ENCODE data around the gene IRF6. TPM values are rescaled to one million over a fixed set of nuclear protein-coding genes. Genes with fewer than 3 reads are reported as not detected.

The IRF6 gene
- total RNA-seq, 5 donors from 2014 or later (not counting 1 experiment from before 2014, with no cell fraction given), result 0.16 to 2.6 (median 1.0) TPM

GRCh38 chr1:209849388-209849787 is 43.4 kb upstream of the IRF6 start:
- Mint-ChIP-seq H3K4me1 (peaks cover under 1 to 11% (median 8%) of the 10 kb centered on the region in 3 donors), H3K27me3 (no peaks in the 10 kb centered on the region), H3K27ac (no peak overlapping the region), H3K4me3 (no peak overlapping the region), H3K36me3 (peaks cover 58% of the 10 kb centered on the region), H3K9me3 (no peaks in the 10 kb centered on the region)
- ATAC-seq (replicated peaks in 1 of 4), result no peak
- Histone ChIP-seq H3K4me1 (ENCODE audit: control insufficient read depth in 1 of 2, extremely low read depth in 1 of 2, insufficient read depth in 2 of 2, low read length in 2 of 2) (no peaks in the 10 kb centered on the region), H3K4me3 (ENCODE audit: control insufficient read depth in 1 of 2, extremely low read depth in 1 of 2, low read length in 1 of 2) (no peak overlapping the region), H3K9me3 (no peaks in the 10 kb centered on the region), H3K36me3 (ENCODE audit: control insufficient read depth in 2 of 2, extremely low read depth in 1 of 2, insufficient read depth in 1 of 2, low read length in 1 of 2) (peaks cover 0 to 85% of the 10 kb centered on the region in 2 donors), H3K27ac (ENCODE audit: low read length) (no peak overlapping the region), H3K27me3 (replicated peaks in 1 of 2; ENCODE audit: control insufficient read depth in 2 of 2, extremely low read depth in 1 of 2, insufficient read depth in 2 of 2, low read length in 1 of 2) (no peaks in the 10 kb centered on the region)
- ChIA-PET CTCF (interaction anchor here (0.6 to 1.1 kb wide), 3 partner anchors 11 to 207 kb away, joined by 3 to 4 read pairs (median 3); no protein-coding TSS in a partner anchor), POLR2A (no interaction called here)
- no peak for DNase-seq
- no CpG with 5 or more reads among the region's 5 CpGs for WGBS (ENCODE audit: insufficient coverage)

- Histone ChIP-seq H3K4me1 (ENCODE audit: control insufficient read depth in 1 of 2, extremely low read depth in 1 of 2, insufficient read depth in 2 of 2, low read length in 2 of 2) (no peaks in the 10 kb centered on the region), H3K4me3 (ENCODE audit: control insufficient read depth in 1 of 2, extremely low read depth in 1 of 2, low read length in 1 of 2) (no peak overlapping the region), H3K36me3 (ENCODE audit: control insufficient read depth in 2 of 2, extremely low read depth in 1 of 2, insufficient read depth in 1 of 2, low read length in 1 of 2) (peaks cover 13 to 86% of the 10 kb centered on the region in 2 donors), H3K9me3 (no peaks in the 10 kb centered on the region), H3K27ac (ENCODE audit: low read length) (no peak overlapping the region), H3K27me3 (replicated peaks in 1 of 2; ENCODE audit: control insufficient read depth in 2 of 2, extremely low read depth in 1 of 2, insufficient read depth in 2 of 2, low read length in 1 of 2) (no peaks in the 10 kb centered on the region)
- DNase-seq, result no peak
- ChIA-PET POLR2A (no interaction called here), CTCF (interaction anchor here in 1 of 2 donors (0.7 kb wide), 1 partner anchor 273 kb away, joined by 5 read pairs; no protein-coding TSS in a partner anchor)
- no peaks in the 10 kb centered on the region for H3K27me3 Mint-ChIP-seq
- WGBS (ENCODE audit: insufficient coverage), result no CpG with 5 or more reads among the region's 1 CpG
- ATAC-seq (replicated peaks in 1 of 4), result no peak
- peaks cover 67% of the 10 kb centered on the region for H3K36me3 Mint-ChIP-seq
- no peaks in the 10 kb centered on the region for H3K9me3 Mint-ChIP-seq
- H3K4me3 Mint-ChIP-seq, result no peak overlapping the region
- H3K4me1 Mint-ChIP-seq, result peaks cover under 1 to 13% (median 8%) of the 10 kb centered on the region in 3 donors
- H3K27ac Mint-ChIP-seq, result no peak overlapping the region
These were observed 39.4 kb upstream of the IRF6 start for GRCh38 chr1:209845408-209845725.

- no peak overlapping the region for H3K4me3 ChIP-seq (ENCODE audit: control insufficient read depth in 1 of 2, extremely low read depth in 1 of 2, low read length in 1 of 2)
- WGBS (ENCODE audit: insufficient coverage), result 92% methylated on average over 4 of the region's 6 CpGs
- peaks cover 6 to 18% (median 10%) of the 10 kb centered on the region in 3 donors for H3K4me1 Mint-ChIP-seq
- H3K27me3 ChIP-seq (replicated peaks in 1 of 2; ENCODE audit: control insufficient read depth in 2 of 2, extremely low read depth in 1 of 2, insufficient read depth in 2 of 2, low read length in 1 of 2), result no peaks in the 10 kb centered on the region
- DNase-seq (no peak), ATAC-seq (replicated peaks in 1 of 4) (no peak)
- H3K27ac ChIP-seq (ENCODE audit: low read length), result no peak overlapping the region
- no peaks in the 10 kb centered on the region for H3K4me1 ChIP-seq (ENCODE audit: control insufficient read depth in 1 of 2, extremely low read depth in 1 of 2, insufficient read depth in 2 of 2, low read length in 2 of 2)
- no peak overlapping the region for H3K4me3 Mint-ChIP-seq
- peaks cover 13 to 86% of the 10 kb centered on the region in 2 donors for H3K36me3 ChIP-seq (ENCODE audit: control insufficient read depth in 2 of 2, extremely low read depth in 1 of 2, insufficient read depth in 1 of 2, low read length in 1 of 2)
- peaks cover 68% of the 10 kb centered on the region for H3K36me3 Mint-ChIP-seq
- CTCF ChIA-PET, result interaction anchor here in 1 of 2 donors (0.7 kb wide), 1 partner anchor 273 kb away, joined by 5 read pairs; no protein-coding TSS in a partner anchor
- H3K27ac Mint-ChIP-seq, result no peak overlapping the region
- POLR2A ChIA-PET, result interaction anchor here in 1 of 2 donors (0.6 kb wide), 1 partner anchor 15 kb away, joined by 5 read pairs; no protein-coding TSS in a partner anchor
- H3K27me3 Mint-ChIP-seq, result no peaks in the 10 kb centered on the region
- H3K9me3 ChIP-seq, result no peaks in the 10 kb centered on the region
- H3K9me3 Mint-ChIP-seq, result no peaks in the 10 kb centered on the region
These were observed 38.9 kb upstream of the IRF6 start for GRCh38 chr1:209844695-209845407.

GRCh38 chr1:209840611-209841010 is 34.7 kb upstream of the IRF6 start:
- Mint-ChIP-seq H3K27ac (peak overlapping the region in 1 of 2 donors; percentile 19), H3K4me3 (no peak overlapping the region), H3K4me1 (peaks cover 8 to 28% (median 9%) of the 10 kb centered on the region in 3 donors), H3K9me3 (no peaks in the 10 kb centered on the region), H3K27me3 (no peaks in the 10 kb centered on the region), H3K36me3 (peaks cover 89% of the 10 kb centered on the region)
- 100% methylated on average over 1 of the region's 5 CpGs for WGBS (ENCODE audit: insufficient coverage)
- Histone ChIP-seq H3K27ac (ENCODE audit: low read length) (no peak overlapping the region), H3K36me3 (ENCODE audit: control insufficient read depth in 2 of 2, extremely low read depth in 1 of 2, insufficient read depth in 1 of 2, low read length in 1 of 2) (peaks cover 25 to 94% of the 10 kb centered on the region in 2 donors), H3K27me3 (replicated peaks in 1 of 2; ENCODE audit: control insufficient read depth in 2 of 2, extremely low read depth in 1 of 2, insufficient read depth in 2 of 2, low read length in 1 of 2) (no peaks in the 10 kb centered on the region), H3K4me3 (ENCODE audit: control insufficient read depth in 1 of 2, extremely low read depth in 1 of 2, low read length in 1 of 2) (no peak overlapping the region), H3K9me3 (no peaks in the 10 kb centered on the region), H3K4me1 (ENCODE audit: control insufficient read depth in 1 of 2, extremely low read depth in 1 of 2, insufficient read depth in 2 of 2, low read length in 2 of 2) (no peaks in the 10 kb centered on the region)
- ChIA-PET CTCF (interaction anchor here (0.7 to 1.5 kb wide), 3 partner anchors 10 to 149 kb away, joined by 3 to 5 read pairs (median 3); no protein-coding TSS in a partner anchor), POLR2A (interaction anchor here in 1 of 2 donors (0.5 kb wide), 1 partner anchor 1626 kb away, joined by 3 read pairs; no protein-coding TSS in a partner anchor)
- ATAC-seq (replicated peaks in 1 of 4) (no peak), DNase-seq (no peak)

- CTCF ChIA-PET, result interaction anchor here (0.6 to 1.5 kb wide), 6 partner anchors 10 to 473 kb away, joined by 3 to 5 read pairs (median 3); no protein-coding TSS in a partner anchor
These were observed 34.1 kb upstream of the IRF6 start for GRCh38 chr1:209839875-209840546.

GRCh38 chr1:209838537-209838936 is 32.6 kb upstream of the IRF6 start:
- Mint-ChIP-seq H3K9me3 (no peaks in the 10 kb centered on the region), H3K4me1 (peaks cover 15 to 32% (median 22%) of the 10 kb centered on the region in 3 donors), H3K27ac (no peak overlapping the region), H3K36me3 (peaks cover 93% of the 10 kb centered on the region), H3K27me3 (no peaks in the 10 kb centered on the region), H3K4me3 (no peak overlapping the region)
- H3K36me3 ChIP-seq (ENCODE audit: control insufficient read depth in 2 of 2, extremely low read depth in 1 of 2, insufficient read depth in 1 of 2, low read length in 1 of 2), result peaks cover 21 to 98% of the 10 kb centered on the region in 2 donors
- ChIA-PET CTCF (interaction anchor here in 1 of 2 donors (1.3 kb wide), 1 partner anchor 30 kb away, joined by 3 read pairs; no protein-coding TSS in a partner anchor), POLR2A (no interaction called here)
- no peaks in the 10 kb centered on the region for H3K9me3 ChIP-seq
- no peaks in the 10 kb centered on the region for H3K4me1 ChIP-seq (ENCODE audit: control insufficient read depth in 1 of 2, extremely low read depth in 1 of 2, insufficient read depth in 2 of 2, low read length in 2 of 2)
- no peaks in the 10 kb centered on the region for H3K27me3 ChIP-seq (replicated peaks in 1 of 2; ENCODE audit: control insufficient read depth in 2 of 2, extremely low read depth in 1 of 2, insufficient read depth in 2 of 2, low read length in 1 of 2)
- no peak for ATAC-seq (replicated peaks in 1 of 4)
- DNase-seq, result no peak
- H3K27ac ChIP-seq (ENCODE audit: low read length), result no peak overlapping the region
- WGBS (ENCODE audit: insufficient coverage), result 97% methylated on average over 5 of the region's 6 CpGs
- H3K4me3 ChIP-seq (ENCODE audit: control insufficient read depth in 1 of 2, extremely low read depth in 1 of 2, low read length in 1 of 2), result no peak overlapping the region

More at GRCh38 chr1:209839875-209840546, 34.1 kb upstream of the IRF6 start:
- 37% methylated on average over 4 of the region's 5 CpGs for WGBS (ENCODE audit: insufficient coverage)
- Mint-ChIP-seq H3K9me3 (no peaks in the 10 kb centered on the region), H3K27ac (peak overlapping the region; percentile 11 to 37), H3K4me3 (no peak overlapping the region), H3K36me3 (peaks cover 89% of the 10 kb centered on the region), H3K27me3 (no peaks in the 10 kb centered on the region), H3K4me1 (peaks cover 10 to 25% (median 10%) of the 10 kb centered on the region in 3 donors)
- Histone ChIP-seq H3K27me3 (replicated peaks in 1 of 2; ENCODE audit: control insufficient read depth in 2 of 2, extremely low read depth in 1 of 2, insufficient read depth in 2 of 2, low read length in 1 of 2) (no peaks in the 10 kb centered on the region), H3K4me1 (ENCODE audit: control insufficient read depth in 1 of 2, extremely low read depth in 1 of 2, insufficient read depth in 2 of 2, low read length in 2 of 2) (no peaks in the 10 kb centered on the region), H3K36me3 (ENCODE audit: control insufficient read depth in 2 of 2, extremely low read depth in 1 of 2, insufficient read depth in 1 of 2, low read length in 1 of 2) (peaks cover 25 to 94% of the 10 kb centered on the region in 2 donors), H3K9me3 (no peaks in the 10 kb centered on the region), H3K27ac (ENCODE audit: low read length) (no peak overlapping the region), H3K4me3 (ENCODE audit: control insufficient read depth in 1 of 2, extremely low read depth in 1 of 2, low read length in 1 of 2) (no peak overlapping the region)
- POLR2A ChIA-PET, result interaction anchor here in 1 of 2 donors (0.5 kb wide), 1 partner anchor 1627 kb away, joined by 3 read pairs; no protein-coding TSS in a partner anchor
- no peak for DNase-seq
- peak in 1 of 4 experiments; percentile 24 for ATAC-seq (replicated peaks in 1 of 4)
